Coronary artery (tissue), 2 donors: ENCODE results near the gene SLC51A.

Experiments used
- DNase-seq: peaks from one replicate; pipeline ENCODE4 v3.0.0-alpha.2; 2017; ENCODE audit warnings: low spot score
- H3K27ac ChIP-seq, 2 donors: fragments of 200-600 bp; sonication (generic); one replicate each; pipeline ENCODE4 v1.5.1; 2016 to 2019
- H3K4me3 ChIP-seq: fragments of 200-600 bp; sonication (generic); 2 replicates; pipeline ENCODE4 v1.5.1; 2016; ENCODE audit warnings: mild to moderate bottlenecking, moderate library complexity
- TF ChIP-seq, protein P1 (sequence below): fragments of 200-600 bp; sonication (generic); IDR thresholded peaks from one replicate; pipeline ENCODE4 v1.5.1; 2019; ENCODE audit warnings: antibody characterized with exemption

The SLC51A gene

GRCh38 chr3:196210673-196211556 is 5.4 kb upstream of the SLC51A start, which contains the start of gene ZDHHC19:
Gene ZDHHC19, minus strand, starts transcription at chr3:196211400. Its CDS starts 85 bp downstream, at chr3:196211315.
- Histone ChIP-seq H3K4me3 (no peak within 1 kb of the TSS), H3K27ac (no peak within 1 kb of the TSS)
- TF ChIP-seq, protein P1, sequence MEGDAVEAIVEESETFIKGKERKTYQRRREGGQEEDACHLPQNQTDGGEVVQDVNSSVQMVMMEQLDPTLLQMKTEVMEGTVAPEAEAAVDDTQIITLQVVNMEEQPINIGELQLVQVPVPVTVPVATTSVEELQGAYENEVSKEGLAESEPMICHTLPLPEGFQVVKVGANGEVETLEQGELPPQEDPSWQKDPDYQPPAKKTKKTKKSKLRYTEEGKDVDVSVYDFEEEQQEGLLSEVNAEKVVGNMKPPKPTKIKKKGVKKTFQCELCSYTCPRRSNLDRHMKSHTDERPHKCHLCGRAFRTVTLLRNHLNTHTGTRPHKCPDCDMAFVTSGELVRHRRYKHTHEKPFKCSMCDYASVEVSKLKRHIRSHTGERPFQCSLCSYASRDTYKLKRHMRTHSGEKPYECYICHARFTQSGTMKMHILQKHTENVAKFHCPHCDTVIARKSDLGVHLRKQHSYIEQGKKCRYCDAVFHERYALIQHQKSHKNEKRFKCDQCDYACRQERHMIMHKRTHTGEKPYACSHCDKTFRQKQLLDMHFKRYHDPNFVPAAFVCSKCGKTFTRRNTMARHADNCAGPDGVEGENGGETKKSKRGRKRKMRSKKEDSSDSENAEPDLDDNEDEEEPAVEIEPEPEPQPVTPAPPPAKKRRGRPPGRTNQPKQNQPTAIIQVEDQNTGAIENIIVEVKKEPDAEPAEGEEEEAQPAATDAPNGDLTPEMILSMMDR = no peak
- DNase-seq = no peak

GRCh38 chr3:196214783-196215441 is 1.4 kb upstream of the SLC51A start:
- Histone ChIP-seq H3K27ac (no peak overlapping the region), H3K4me3 (no peak overlapping the region)
- DNase-seq = no peak
- TF ChIP-seq, protein P1 = no peak

GRCh38 chr3:196215493-196216020 is 777 bp upstream of the SLC51A start:
- DNase-seq = no peak
- TF ChIP-seq, protein P1 = no peak
- Histone ChIP-seq H3K27ac (no peak overlapping the region), H3K4me3 (no peak overlapping the region)

DNA sequence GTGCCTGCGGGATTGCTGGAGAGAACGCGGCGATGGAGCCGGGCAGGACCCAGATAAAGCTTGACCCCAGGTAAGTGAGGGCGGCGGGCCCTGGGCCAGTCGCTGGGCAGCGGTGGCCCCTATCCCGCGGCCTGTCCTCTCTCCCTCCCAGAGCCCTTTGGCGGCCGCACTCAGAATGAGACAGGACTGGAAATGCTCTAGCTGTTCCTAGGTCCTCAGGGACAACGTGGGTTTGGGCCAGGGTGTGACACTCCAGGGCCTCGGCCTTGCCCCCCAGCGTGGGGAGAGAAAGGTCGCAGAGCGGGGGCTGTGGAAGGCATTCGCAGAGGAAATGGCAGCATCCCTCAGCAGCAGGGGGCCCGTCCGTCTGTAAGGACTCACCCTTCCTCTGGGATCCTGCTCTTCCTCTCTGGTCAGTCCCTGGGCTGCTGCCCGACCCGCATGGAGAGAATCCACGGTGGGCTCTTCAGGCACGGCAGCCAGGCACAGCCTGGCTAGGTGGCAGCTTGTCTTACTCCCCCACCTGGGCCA is 412 bp downstream of the SLC51A start:
- DNase-seq = no peak
- Histone ChIP-seq H3K4me3 (no peak overlapping the region), H3K27ac (no peak overlapping the region)
- TF ChIP-seq, protein P1 = no peak

- TF ChIP-seq, protein P1 = no peak
- Histone ChIP-seq H3K27ac (no peak overlapping the region), H3K4me3 (no peak overlapping the region)
- no peak for DNase-seq
These were observed 1.2 kb downstream of the SLC51A start for GRCh38 chr3:196217307-196218154.

DNA sequence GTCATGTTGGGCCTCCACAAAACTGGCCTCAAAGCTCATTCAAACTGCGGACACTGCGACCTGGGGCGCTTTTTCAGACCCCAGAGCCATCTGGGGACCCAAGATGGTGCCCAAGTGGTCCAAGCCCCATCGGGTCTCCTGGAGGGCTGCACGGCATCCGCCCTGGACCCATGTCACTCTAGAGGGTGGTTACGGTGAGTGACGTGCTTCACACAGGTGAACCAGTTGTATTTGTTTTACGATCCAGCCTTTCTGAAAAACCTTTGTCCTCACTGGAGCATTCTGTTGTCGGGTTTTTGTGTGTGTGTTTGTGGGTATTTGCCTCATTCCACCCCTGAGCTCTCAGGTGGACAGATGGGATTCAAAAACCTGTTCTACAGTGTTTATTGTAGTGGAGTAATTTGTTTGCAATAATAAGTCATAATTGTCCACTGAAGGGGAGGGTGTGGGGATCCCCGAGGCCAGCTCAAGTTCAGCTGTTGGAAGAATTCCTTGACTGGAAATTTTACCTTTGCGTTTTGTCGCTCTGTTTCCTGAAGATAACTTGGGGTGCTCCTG is 1.9 kb downstream of the SLC51A start:
- Histone ChIP-seq H3K4me3 (no peak overlapping the region), H3K27ac (no peak overlapping the region)
- TF ChIP-seq, protein P1 = no peak
- DNase-seq = no peak
